HG03103 (cell line): Measurements from ENCODE around the gene SCN3B.
A peak's percentile ranks its signal among the peaks of the same experiment; 100 is the strongest.

Experiments
- ATAC-seq: cut with Tn5 transposase; IDR thresholded peaks from one replicate; pipeline ENCODE4 v1.9.1; 2021; ENCODE audit warnings: low read depth; ENCODE audit not compliant: unreplicated experiment

Gene SCN3B

GRCh38 chr11:123659965-123660364, 5.5 kb upstream of the SCN3B start:
- ATAC-seq, result peak; percentile 93

- no peak for ATAC-seq
Measured at GRCh38 chr11:123659311-123659710, 4.9 kb upstream of the SCN3B start.

GRCh38 chr11:123653827-123654565, 428 bp downstream of the SCN3B start:
- no peak for ATAC-seq

GRCh38 chr11:123653483-123653826, 969 bp downstream of the SCN3B start:
- ATAC-seq, result no peak

- no peak for ATAC-seq
Measured at GRCh38 chr11:123652599-123652998, 1.8 kb downstream of the SCN3B start.

GRCh38 chr11:123650901-123651300, 3.5 kb downstream of the SCN3B start:
- ATAC-seq, result no peak

- ATAC-seq, result no peak
Measured at GRCh38 chr11:123645286-123645975, 9.0 kb downstream of the SCN3B start.

- no peak for ATAC-seq
Measured at GRCh38 chr11:123642435-123642834, 12.0 kb downstream of the SCN3B start.

- ATAC-seq, result no peak
Measured at GRCh38 chr11:123641495-123641840, 13.0 kb downstream of the SCN3B start.

GRCh38 chr11:123640677-123641494, 13.5 kb downstream of the SCN3B start:
- ATAC-seq, result peak; percentile 69

- no peak for ATAC-seq
Measured at GRCh38 chr11:123640029-123640428, 14.4 kb downstream of the SCN3B start.

- no peak for ATAC-seq
Measured at GRCh38 chr11:123630126-123630608, 24.3 kb downstream of the SCN3B start.

GRCh38 chr11:123628936-123629683, 25.3 kb downstream of the SCN3B start:
- ATAC-seq, result no peak

GRCh38 chr11:123624974-123625373, 29.4 kb downstream of the SCN3B start:
- no peak for ATAC-seq

- no peak for ATAC-seq
Measured at GRCh38 chr11:123622576-123622975, 31.8 kb downstream of the SCN3B start.

GRCh38 chr11:123616505-123617198, 37.8 kb downstream of the SCN3B start:
- no peak for ATAC-seq

- ATAC-seq, result no peak
Measured at GRCh38 chr11:123611698-123612097, 42.7 kb downstream of the SCN3B start.

- no peak for ATAC-seq
Measured at GRCh38 chr11:123608945-123609344, 45.5 kb downstream of the SCN3B start.

- no peak for ATAC-seq
Measured at GRCh38 chr11:123608371-123608770, 46.1 kb downstream of the SCN3B start.

GRCh38 chr11:123607781-123608180, 46.6 kb downstream of the SCN3B start:
- ATAC-seq, result no peak
